ENCODE measurements around the gene CDKL1. TPM values are rescaled to one million over a fixed set of nuclear protein-coding genes. Genes with fewer than 3 reads are reported as not detected.

CDKL1 gene
- total RNA-seq, 1 experiment from 2014 or later = 5.4 TPM

- TSS peak; percentile 22 for BruUV-seq (replicated peaks)
- POLR2A ChIA-PET = no interaction called here
- Mint-ChIP-seq H3K27ac (ENCODE audit: unreplicated experiment) (no peak overlapping the region), H3K4me1 (ENCODE audit: low read depth, unreplicated experiment) (no peaks in the 10 kb centered on the region), H3K9me3 (ENCODE audit: unreplicated experiment) (no peaks in the 10 kb centered on the region), H3K36me3 (ENCODE audit: insufficient read depth, unreplicated experiment) (no peaks in the 10 kb centered on the region), H3K4me3 (ENCODE audit: unreplicated experiment) (peak overlapping the region; percentile 87), H3K27me3 (ENCODE audit: insufficient read depth, unreplicated experiment) (no peaks in the 10 kb centered on the region)
- no peaks in the 10 kb centered on the region; the same call in none of the 2 replicates for H3K4me1 ChIP-seq
- DNase-seq = no peak
- no peaks in the 10 kb centered on the region for H3K27me3 ChIP-seq (replicated peaks; ENCODE audit: control insufficient read depth, insufficient read depth, low read length)
- H3K4me3 ChIP-seq (ENCODE audit: low read depth, low read length) = no peak overlapping the region
- CTCF ChIA-PET = no interaction called here
- intact Hi-C loops (cut with micrococcal nuclease; ENCODE audit: unreplicated experiment) = loop anchor here (5.0 kb wide), 2 partner anchors 44 to 134 kb away; partner anchors contain the start of gene MAP4K5
- H3K9me3 ChIP-seq = no peaks in the 10 kb centered on the region
- no peak for TF ChIP-seq CTCF (IDR thresholded peaks at IDR 0.05; ENCODE audit: insufficient read depth in 1 of 2, low read depth in 1 of 2, low read length in 1 of 2, severe bottlenecking in 1 of 2, unreplicated experiment in 1 of 2)
- no peaks in the 10 kb centered on the region for H3K36me3 ChIP-seq (ENCODE audit: control insufficient read depth, insufficient read depth, low read length)
Measured at GRCh38 chr14:50398189-50398580, 1.5 kb upstream of the CDKL1 start.

- H3K36me3 Mint-ChIP-seq (ENCODE audit: insufficient read depth, unreplicated experiment) = no peaks in the 10 kb centered on the region
- intact Hi-C loops (cut with micrococcal nuclease; ENCODE audit: unreplicated experiment) = loop anchor here (2.0 to 5.0 kb wide), 3 partner anchors 45 to 135 kb away; partner anchors contain the start of gene MAP4K5
- POLR2A ChIA-PET = interaction anchor here (1.1 kb wide), 1 partner anchor 77 kb away, joined by 4 read pairs; no protein-coding TSS in a partner anchor
Measured at GRCh38 chr14:50397390-50398188, 908 bp upstream of the CDKL1 start.

GRCh38 chr14:50395448-50395847 lies 1.2 kb downstream of the CDKL1 start:
- Mint-ChIP-seq H3K27me3 (ENCODE audit: insufficient read depth, unreplicated experiment) (no peaks in the 10 kb centered on the region), H3K27ac (ENCODE audit: unreplicated experiment) (no peak overlapping the region), H3K9me3 (ENCODE audit: unreplicated experiment) (no peaks in the 10 kb centered on the region), H3K4me1 (ENCODE audit: low read depth, unreplicated experiment) (peaks cover under 1% of the 10 kb centered on the region), H3K36me3 (ENCODE audit: insufficient read depth, unreplicated experiment) (no peaks in the 10 kb centered on the region), H3K4me3 (ENCODE audit: unreplicated experiment) (peak overlapping the region; percentile 87)
- ChIA-PET POLR2A (no interaction called here), CTCF (no interaction called here)
- Histone ChIP-seq H3K4me1 (no peaks in the 10 kb centered on the region; the same call in none of the 2 replicates), H3K27me3 (replicated peaks; ENCODE audit: control insufficient read depth, insufficient read depth, low read length) (no peaks in the 10 kb centered on the region), H3K4me3 (ENCODE audit: low read depth, low read length) (no peak overlapping the region; the same call in 1 of the 2 replicates), H3K36me3 (ENCODE audit: control insufficient read depth, insufficient read depth, low read length) (no peaks in the 10 kb centered on the region), H3K9me3 (no peaks in the 10 kb centered on the region)
- intact Hi-C loops (cut with micrococcal nuclease; ENCODE audit: unreplicated experiment) = loop anchor here (5.0 kb wide), 2 partner anchors 47 to 137 kb away; partner anchors contain the start of gene MAP4K5
- TF ChIP-seq CTCF (IDR thresholded peaks at IDR 0.05; ENCODE audit: insufficient read depth in 1 of 2, low read depth in 1 of 2, low read length in 1 of 2, severe bottlenecking in 1 of 2, unreplicated experiment in 1 of 2) = no peak
- no peak for DNase-seq
- TSS peak; percentile 40 for BruUV-seq (replicated peaks)

More at GRCh38 chr14:50397390-50398188, 908 bp upstream of the CDKL1 start:
- CTCF ChIA-PET = no interaction called here
- Mint-ChIP-seq H3K9me3 (ENCODE audit: unreplicated experiment) (no peaks in the 10 kb centered on the region), H3K4me3 (ENCODE audit: unreplicated experiment) (peak overlapping the region; percentile 87), H3K4me1 (ENCODE audit: low read depth, unreplicated experiment) (no peaks in the 10 kb centered on the region), H3K27ac (ENCODE audit: unreplicated experiment) (peak overlapping the region; percentile 53), H3K27me3 (ENCODE audit: insufficient read depth, unreplicated experiment) (no peaks in the 10 kb centered on the region)
- Histone ChIP-seq H3K4me1 (no peaks in the 10 kb centered on the region; the same call in none of the 2 replicates), H3K27me3 (replicated peaks; ENCODE audit: control insufficient read depth, insufficient read depth, low read length) (no peaks in the 10 kb centered on the region), H3K4me3 (ENCODE audit: low read depth, low read length) (peak overlapping the region; percentile 38), H3K36me3 (ENCODE audit: control insufficient read depth, insufficient read depth, low read length) (no peaks in the 10 kb centered on the region), H3K9me3 (no peaks in the 10 kb centered on the region)
- BruUV-seq (replicated peaks) = no TSS peak
- TF ChIP-seq CTCF (IDR thresholded peaks at IDR 0.05; ENCODE audit: insufficient read depth in 1 of 2, low read depth in 1 of 2, low read length in 1 of 2, severe bottlenecking in 1 of 2, unreplicated experiment in 1 of 2) = no peak
- no peak for DNase-seq
